Heart left ventricle (tissue), 13 donors: ENCODE results near the gene SNX4.

Source experiments
- POLR2A ChIP-seq, 2 donors: fragments of 450-650 bp; IDR thresholded peaks; one replicate each; pipeline ENCODE4 v1.6.1; 2017; ENCODE audit warnings: antibody characterized with exemption in 2 of 2, mild to moderate bottlenecking in 2 of 2, moderate library complexity in 2 of 2
- TF ChIP-seq, protein P1 (sequence below), 12 donors: fragments of 200-600 bp; sonication (generic) in 4 of 12; IDR thresholded peaks; one replicate each; pipeline versions ENCODE4 v1.5.0 to v1.8.0; 2018 to 2022; ENCODE audit warnings: antibody characterized with exemption in 12 of 12, mild to moderate bottlenecking in 5 of 12
- donor health status: ischemic (EF 13 %, LVEDD 7.1; RV severe dilation, severe dysfunction).
- donor health status: DM: no; HTN: yes; CAD: no.
- donor health status: DM: no; HTN: no; CAD: no.
- donor health status: ischemic (EF 25% LVEDD 6.9; RV normal size, moderate dysfunction).
- donor health status: ischemic (EF 25% LVEDD 5.7; RV mildly dilated, moderate dysfunction).
- donor health status: ischemic (EF 35%, LVEDD 5.7; RV mildly dilated, moderate dysfunction).
- donor health status: nonischemic (EF 11% LVEDD 7.7; RV severe dilation, severe dysfunction).
- donor health status: DM: yes; HTN: yes; CAD: no.
- donor health status: PGD.
- donor health status: ischemic (EF 29% LVEDD 5.4; RV normal size, mild dysfunction).
- donor health status: nonischemic (EF 23%, LVEDD 6.1; RV moderate dilation, normal function).

DNA sequence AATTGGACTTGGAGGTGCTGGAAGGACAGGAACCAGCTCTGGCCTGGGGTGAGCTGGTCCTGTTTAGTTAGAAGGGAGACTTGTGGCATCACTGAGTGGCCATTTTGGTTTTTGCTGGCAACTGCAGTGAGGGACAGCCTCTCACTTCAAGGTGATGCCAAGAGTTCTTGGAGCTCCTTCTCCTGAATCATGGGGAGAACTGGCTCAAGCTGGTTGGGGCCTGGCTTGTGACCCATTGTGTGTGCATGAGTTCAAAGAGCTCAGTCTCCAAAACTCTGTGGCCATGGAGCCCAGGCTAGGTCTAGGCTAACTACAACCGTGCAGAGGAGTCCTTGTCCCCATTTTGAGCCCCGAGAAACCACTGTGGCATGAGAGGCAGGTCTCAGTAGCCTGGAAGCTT, 84.8 kb downstream of the SNX4 start:
- no peak for TF ChIP-seq POLR2A (IDR thresholded peaks at IDR 0.05)
- TF ChIP-seq, protein P1, sequence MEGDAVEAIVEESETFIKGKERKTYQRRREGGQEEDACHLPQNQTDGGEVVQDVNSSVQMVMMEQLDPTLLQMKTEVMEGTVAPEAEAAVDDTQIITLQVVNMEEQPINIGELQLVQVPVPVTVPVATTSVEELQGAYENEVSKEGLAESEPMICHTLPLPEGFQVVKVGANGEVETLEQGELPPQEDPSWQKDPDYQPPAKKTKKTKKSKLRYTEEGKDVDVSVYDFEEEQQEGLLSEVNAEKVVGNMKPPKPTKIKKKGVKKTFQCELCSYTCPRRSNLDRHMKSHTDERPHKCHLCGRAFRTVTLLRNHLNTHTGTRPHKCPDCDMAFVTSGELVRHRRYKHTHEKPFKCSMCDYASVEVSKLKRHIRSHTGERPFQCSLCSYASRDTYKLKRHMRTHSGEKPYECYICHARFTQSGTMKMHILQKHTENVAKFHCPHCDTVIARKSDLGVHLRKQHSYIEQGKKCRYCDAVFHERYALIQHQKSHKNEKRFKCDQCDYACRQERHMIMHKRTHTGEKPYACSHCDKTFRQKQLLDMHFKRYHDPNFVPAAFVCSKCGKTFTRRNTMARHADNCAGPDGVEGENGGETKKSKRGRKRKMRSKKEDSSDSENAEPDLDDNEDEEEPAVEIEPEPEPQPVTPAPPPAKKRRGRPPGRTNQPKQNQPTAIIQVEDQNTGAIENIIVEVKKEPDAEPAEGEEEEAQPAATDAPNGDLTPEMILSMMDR (IDR thresholded peaks at IDR 0.05), result no peak
